HUDEP-2 (cell line): ENCODE measurements around the gene PLCH1.

Experiments used
- DNase-seq, 76 experiments: peaks; one replicate each; lab custom pipeline; 2025; ENCODE audit not compliant: unreplicated experiment in 76 of 76; lab: John Stamatoyannopoulos, UW

The PLCH1 gene

GRCh38 chr3:155497930-155498647 is 246.8 kb downstream of the PLCH1 start:
- DNase-seq = no peak

DNA sequence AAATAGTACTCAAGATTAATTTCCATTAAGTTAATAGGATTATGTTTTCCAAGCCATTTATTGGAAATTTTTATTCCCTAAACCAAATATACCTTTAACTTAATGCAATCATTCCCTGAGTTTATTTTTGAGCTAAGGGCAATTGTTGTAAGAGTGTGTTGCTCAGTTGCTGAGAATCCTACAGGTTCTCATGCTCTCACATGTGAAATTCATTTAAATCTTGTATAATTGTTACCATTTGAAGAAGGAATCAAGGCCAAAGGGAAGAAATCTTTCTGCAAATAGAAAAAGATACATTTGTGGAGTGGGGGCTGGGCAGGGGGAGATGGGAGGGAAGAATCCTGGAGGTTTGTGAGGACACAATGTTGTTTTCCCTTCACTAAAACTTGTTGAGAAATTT is 248.7 kb downstream of the PLCH1 start:
- DNase-seq = no peak

GRCh38 chr3:155495387-155495786 is 249.5 kb downstream of the PLCH1 start:
- no peak for DNase-seq

GRCh38 chr3:155494332-155494731 is 250.5 kb downstream of the PLCH1 start:
- no peak for DNase-seq

DNA sequence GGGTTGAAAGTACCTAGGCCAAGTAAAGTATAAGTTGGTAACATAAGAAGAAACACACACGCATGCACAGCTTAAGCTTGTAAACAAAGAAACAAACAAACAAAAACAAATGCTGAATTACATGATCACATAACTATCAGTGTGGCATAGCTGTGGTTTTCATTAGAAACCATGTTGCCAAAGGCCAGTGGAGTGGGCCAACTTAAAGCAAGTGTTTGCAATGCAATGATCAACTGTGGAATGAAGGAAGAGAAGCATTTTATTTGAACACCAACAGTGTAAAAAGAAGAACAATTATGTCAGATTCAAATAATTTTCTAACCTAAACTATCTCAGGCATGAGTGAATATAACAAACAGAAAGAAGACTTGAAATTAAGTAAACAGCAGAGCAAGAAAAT is 252.0 kb downstream of the PLCH1 start:
- DNase-seq = no peak

GRCh38 chr3:155491696-155492095 is 253.2 kb downstream of the PLCH1 start:
- DNase-seq = no peak

- DNase-seq = no peak
Observed at GRCh38 chr3:155488671-155489070, 256.2 kb downstream of the PLCH1 start.

- DNase-seq = no peak
Observed at GRCh38 chr3:155485897-155486296, 259.0 kb downstream of the PLCH1 start.

DNA sequence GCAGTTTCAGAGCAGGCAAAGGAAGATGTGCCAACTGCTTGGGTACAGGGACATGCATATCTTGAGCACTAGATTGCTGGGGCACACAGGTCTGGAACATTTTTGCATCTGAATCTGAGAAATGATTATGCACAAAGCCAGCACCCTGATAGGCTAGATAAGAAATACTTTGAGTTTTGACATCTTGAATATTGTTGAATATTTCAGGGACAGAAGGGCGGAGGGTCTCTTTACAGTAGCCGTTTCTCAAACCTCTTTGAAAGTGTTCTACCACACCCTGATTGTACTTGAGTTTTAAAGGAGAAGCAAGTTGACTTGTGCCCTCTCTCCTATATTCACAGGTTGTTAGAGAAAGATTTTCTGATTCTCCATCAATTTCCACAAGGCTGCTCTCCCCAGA is 263.3 kb downstream of the PLCH1 start:
- DNase-seq = no peak

DNA sequence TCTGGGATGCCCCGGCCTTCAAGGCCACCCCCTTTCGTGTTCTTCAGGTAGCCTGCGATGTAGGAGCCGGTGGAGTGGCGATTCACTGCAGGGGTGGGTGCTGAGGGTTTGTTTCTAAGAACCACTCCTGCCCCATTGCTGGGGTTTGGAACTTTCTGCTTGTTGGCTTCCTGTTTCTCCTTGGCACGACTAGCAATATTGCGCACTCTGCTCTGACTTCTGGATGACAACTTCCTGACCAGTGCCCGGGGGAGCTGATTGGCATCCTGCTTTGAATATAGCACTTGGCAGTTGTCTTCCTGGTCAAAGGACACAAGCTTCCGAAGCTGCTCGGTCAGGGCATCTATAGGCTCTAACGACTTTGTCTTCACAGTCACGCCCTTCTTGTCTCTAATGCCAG is 263.8 kb downstream of the PLCH1 start:
- DNase-seq = no peak

GRCh38 chr3:155465664-155466063 is 279.2 kb downstream of the PLCH1 start:
- no peak for DNase-seq

DNA sequence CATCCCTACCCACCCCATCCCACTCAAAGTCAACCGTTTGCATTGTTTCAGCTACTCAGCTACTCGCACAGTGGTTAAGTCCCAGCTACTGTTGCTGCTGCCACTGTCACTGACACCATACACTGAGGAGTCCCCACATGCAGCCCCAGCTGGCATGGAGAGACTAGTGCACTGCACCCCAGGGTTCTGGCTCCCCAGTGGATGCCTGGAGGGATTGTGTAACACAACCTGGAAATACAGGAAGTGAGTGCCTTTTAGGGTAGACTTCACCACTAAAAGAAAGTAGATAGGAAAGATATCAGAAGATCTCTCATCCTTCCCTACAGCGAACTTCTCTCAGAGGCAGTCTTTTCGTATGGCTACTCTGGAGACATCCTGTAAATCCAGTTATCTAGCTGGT is 282.2 kb downstream of the PLCH1 start:
- DNase-seq = no peak

- DNase-seq = no peak
Observed at GRCh38 chr3:155457591-155457990, 287.3 kb downstream of the PLCH1 start.

DNA sequence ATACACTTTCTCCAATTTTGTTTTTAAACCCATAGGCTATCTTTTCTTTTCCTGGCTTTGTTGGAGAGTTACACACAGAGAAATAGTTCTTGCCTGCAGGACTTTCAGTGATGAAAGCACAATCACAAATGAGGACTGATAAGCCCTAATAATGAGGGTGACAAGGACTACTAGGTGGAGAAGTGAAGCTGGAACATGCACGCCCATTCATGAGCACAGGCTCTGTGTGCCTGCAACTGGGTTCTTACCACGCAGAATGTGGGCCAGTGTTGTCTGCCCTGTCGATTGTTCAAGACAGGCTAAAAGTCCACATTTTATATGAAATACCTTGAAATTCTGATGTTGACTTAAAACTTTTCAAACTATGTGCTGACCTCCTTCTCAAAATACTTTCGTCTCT is 289.1 kb downstream of the PLCH1 start:
- no peak for DNase-seq

GRCh38 chr3:155453512-155453911 is 291.4 kb downstream of the PLCH1 start:
- DNase-seq = no peak

DNA sequence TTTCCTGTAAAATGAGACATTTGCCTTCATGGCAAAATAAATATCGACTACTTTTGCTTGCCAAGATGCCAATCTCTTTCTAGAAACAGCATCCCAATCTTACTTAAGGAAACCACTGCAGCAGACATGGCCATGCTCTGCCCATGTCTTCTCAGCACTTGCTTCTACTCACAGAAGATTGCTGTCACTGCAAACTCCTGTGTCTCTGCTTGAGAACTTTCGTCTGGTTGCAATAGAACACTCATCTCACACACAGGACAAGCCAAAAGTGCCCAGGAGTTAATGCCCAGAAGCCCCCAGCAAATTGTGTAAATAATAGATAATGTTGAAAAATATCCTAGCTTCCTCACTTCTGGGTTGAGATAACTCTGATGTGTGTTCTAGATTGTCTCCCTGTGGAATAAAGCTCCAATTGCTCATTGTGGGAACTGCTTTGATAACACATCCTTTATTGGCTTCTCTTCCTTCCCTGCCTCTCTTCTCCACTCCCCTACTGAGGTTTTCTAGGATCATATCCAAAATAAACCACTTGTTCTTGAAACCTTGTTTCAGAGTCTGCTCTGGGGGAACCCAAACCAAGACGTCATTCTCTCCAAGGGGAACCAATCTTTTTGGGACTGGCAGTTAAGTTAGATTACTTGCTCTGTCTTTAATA is 295.1 kb downstream of the PLCH1 start:
- no peak for DNase-seq

- DNase-seq = no peak
Observed at GRCh38 chr3:155448531-155448930, 296.3 kb downstream of the PLCH1 start.

DNA sequence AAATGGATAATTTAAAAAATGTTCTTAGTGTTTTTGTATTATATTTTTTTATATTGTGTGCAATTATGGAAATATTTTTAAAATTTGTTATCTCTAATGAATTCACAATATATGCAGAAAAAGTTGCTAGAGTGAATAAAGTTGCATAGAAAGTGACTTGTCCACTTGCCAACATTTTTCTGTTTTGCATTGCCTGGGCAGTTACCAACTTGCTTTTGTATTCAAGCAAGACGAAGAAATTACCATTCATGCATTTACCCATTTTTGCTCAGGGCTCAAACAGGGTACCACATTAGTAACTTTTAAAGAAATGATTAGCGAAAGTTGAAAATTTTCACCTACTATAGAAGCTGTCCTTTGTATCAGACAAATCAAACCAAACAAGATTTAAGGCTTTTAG is 298.5 kb downstream of the PLCH1 start:
- DNase-seq = no peak

DNA sequence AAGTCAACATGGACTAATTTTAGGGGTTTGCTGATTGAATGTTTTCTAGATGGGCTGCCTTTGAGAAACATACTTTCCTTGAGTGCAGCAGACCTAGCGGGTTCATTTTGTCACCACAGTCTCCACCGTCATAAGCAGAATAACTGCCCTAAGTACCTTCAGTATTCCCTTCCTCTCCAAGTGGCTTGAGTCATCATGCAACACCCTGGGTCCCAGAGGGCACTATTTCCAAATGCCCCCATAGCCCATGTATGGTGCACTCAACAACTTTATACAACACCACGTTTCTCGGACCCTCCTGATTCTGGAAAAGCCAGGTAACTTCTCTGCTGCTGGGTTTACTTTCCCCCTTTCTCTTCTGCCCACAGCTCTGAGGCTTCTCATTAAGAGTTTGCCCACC is 300.1 kb downstream of the PLCH1 start:
- no peak for DNase-seq

DNA sequence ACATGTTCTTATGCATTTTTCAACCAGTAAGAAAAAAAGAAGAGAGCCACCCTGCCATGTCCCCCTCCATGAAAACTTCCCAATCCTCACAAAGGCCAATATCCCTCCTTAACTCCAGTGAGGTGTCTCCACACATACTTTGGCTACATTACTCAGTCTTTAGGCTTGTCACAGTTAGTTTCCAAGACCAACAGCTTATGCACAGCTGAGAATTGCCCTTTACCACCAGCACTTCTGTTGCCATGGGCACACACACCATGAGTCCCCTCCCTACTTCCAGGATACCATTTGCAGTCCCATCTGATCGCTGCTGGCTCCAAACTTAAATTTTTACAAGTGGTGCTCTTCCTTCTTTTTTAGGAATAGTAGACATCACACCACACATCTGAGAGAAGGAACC is 301.1 kb downstream of the PLCH1 start:
- no peak for DNase-seq

GRCh38 chr3:155442072-155442471 is 302.8 kb downstream of the PLCH1 start:
- DNase-seq = no peak

DNA sequence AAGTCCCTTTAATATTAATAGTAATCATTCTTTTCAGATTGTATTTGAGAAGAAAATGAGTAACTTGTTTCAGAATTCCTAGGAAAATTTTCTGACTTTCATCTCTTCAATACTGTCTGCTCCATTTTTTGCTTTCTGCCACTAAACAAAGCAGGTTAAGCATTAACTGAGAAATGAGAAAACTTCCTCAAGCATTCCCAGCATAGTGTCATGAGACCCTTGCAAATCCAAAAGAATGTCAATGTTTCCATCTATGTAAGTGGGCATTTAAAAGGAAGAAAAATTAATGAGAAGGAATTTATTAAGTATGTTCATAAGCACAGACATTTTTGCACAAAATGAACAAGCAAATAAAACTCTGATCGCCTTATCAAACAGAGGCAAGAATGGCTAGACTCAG is 303.4 kb downstream of the PLCH1 start:
- DNase-seq = no peak

GRCh38 chr3:155441026-155441425 is 303.8 kb downstream of the PLCH1 start:
- DNase-seq = no peak
